Neutrophil (primary cell): ENCODE results near the gene CABLES1.
"Not testable (repeated sequence)": the region's sequence is repeated elsewhere in the genome, so short reads cannot be mapped to it uniquely, and the experiment has no call there.

ENCODE experiments used
- H3K27ac ChIP-seq: fragments of 200-600 bp; sonication (generic); 2 replicates; pipeline ENCODE4 v1.5.1; 2016; ENCODE audit warnings: mild to moderate bottlenecking, moderate library complexity
- H3K27me3 ChIP-seq: fragments of 200-600 bp; sonication (generic); 2 replicates; pipeline ENCODE4 v1.6.0; 2016; ENCODE audit warnings: mild to moderate bottlenecking
- H3K36me3 ChIP-seq: fragments of 200-600 bp; sonication (generic); 2 replicates; pipeline ENCODE4 v1.5.1; 2017
- H3K4me1 ChIP-seq, 2 experiments: fragments of 200-600 bp in 1 of 2; sonication (generic) in 1 of 2; 1 replicate in 1 of 2; 2 replicates in 1 of 2; pipeline versions ENCODE4 v1.5.1 to v1.6.1; 2013 to 2016; ENCODE audit warnings: low read depth in 1 of 2, low read length in 1 of 2, mild to moderate bottlenecking in 1 of 2, moderate library complexity in 1 of 2; ENCODE audit not compliant: control insufficient read depth in 1 of 2, insufficient read depth in 1 of 2
- H3K4me3 ChIP-seq, 2 experiments: fragments of 200-600 bp in 1 of 2; sonication (generic) in 1 of 2; 1 replicate in 1 of 2; 2 replicates in 1 of 2; pipeline ENCODE4 v1.5.1; 2013 to 2016; ENCODE audit warnings: low read depth in 1 of 2, low read length in 1 of 2, mild to moderate bottlenecking in 1 of 2, moderate library complexity in 1 of 2
- H3K9me3 ChIP-seq: fragments of 200-600 bp; sonication (generic); 2 replicates; pipeline ENCODE4 v1.5.1; 2016
- CTCF ChIP-seq: fragments of 200-600 bp; sonication (generic); IDR thresholded peaks from 2 replicates; pipeline ENCODE4 v1.5.1; 2016; ENCODE audit warnings: antibody characterized with exemption

The CABLES1 gene

GRCh38 chr18:23093772-23094171 lies 41.5 kb upstream of the CABLES1 start:
- TF ChIP-seq CTCF: no peak
- Histone ChIP-seq H3K9me3 (no peaks in the 10 kb centered on the region), H3K4me3 (no peak overlapping the region), H3K27ac (no peak overlapping the region), H3K27me3 (peaks cover 21% of the 10 kb centered on the region), H3K4me1 (no peaks in the 10 kb centered on the region), H3K36me3 (no peaks in the 10 kb centered on the region)

GRCh38 chr18:23094411-23095190 lies 40.7 kb upstream of the CABLES1 start:
- no peak for TF ChIP-seq CTCF
- no peaks in the 10 kb centered on the region for H3K36me3 ChIP-seq
- no peaks in the 10 kb centered on the region for H3K4me1 ChIP-seq
- peaks cover 21% of the 10 kb centered on the region for H3K27me3 ChIP-seq
- H3K4me3 ChIP-seq: no peak overlapping the region
- no peaks in the 10 kb centered on the region for H3K9me3 ChIP-seq
- H3K27ac ChIP-seq: no peak overlapping the region

- Histone ChIP-seq H3K4me3 (no peak overlapping the region), H3K9me3 (no peaks in the 10 kb centered on the region)
- TF ChIP-seq CTCF: no peak
These were observed 39.8 kb upstream of the CABLES1 start for GRCh38 chr18:23095463-23095862.

GRCh38 chr18:23097016-23097415 lies 38.3 kb upstream of the CABLES1 start:
- peaks cover 21% of the 10 kb centered on the region for H3K27me3 ChIP-seq
- not testable (repeated sequence) for H3K4me3 ChIP-seq, H3K27ac ChIP-seq, H3K36me3 ChIP-seq, H3K4me1 ChIP-seq, H3K9me3 ChIP-seq

More at GRCh38 chr18:23095463-23095862, 39.8 kb upstream of the CABLES1 start:
- H3K27ac ChIP-seq: no peak overlapping the region
- peaks cover 21% of the 10 kb centered on the region for H3K27me3 ChIP-seq
- H3K4me1 ChIP-seq: no peaks in the 10 kb centered on the region
- H3K36me3 ChIP-seq: no peaks in the 10 kb centered on the region

- Histone ChIP-seq H3K27me3 (peaks cover 8% of the 10 kb centered on the region), H3K36me3 (no peaks in the 10 kb centered on the region), H3K4me1 (no peaks in the 10 kb centered on the region), H3K9me3 (no peaks in the 10 kb centered on the region), H3K4me3 (no peak overlapping the region), H3K27ac (no peak overlapping the region)
- no peak for TF ChIP-seq CTCF
These were observed 35.7 kb upstream of the CABLES1 start for GRCh38 chr18:23099621-23100020.

GRCh38 chr18:23101861-23102432 lies 33.3 kb upstream of the CABLES1 start:
- Histone ChIP-seq H3K4me1 (no peaks in the 10 kb centered on the region), H3K9me3 (no peaks in the 10 kb centered on the region), H3K4me3 (no peak overlapping the region), H3K36me3 (no peaks in the 10 kb centered on the region), H3K27me3 (peaks cover 8% of the 10 kb centered on the region), H3K27ac (no peak overlapping the region)
- TF ChIP-seq CTCF: no peak
